Measurements from ENCODE around the gene CDADC1. TPM values are rescaled to one million over a fixed set of nuclear protein-coding genes. Genes with fewer than 3 reads are reported as not detected.
"Not testable (repeated sequence)": the region's sequence is repeated elsewhere in the genome, so short reads cannot be mapped to it uniquely, and the experiment has no call there.

Gene CDADC1
- total RNA-seq, 6 experiments from 2014 or later, result 2.2 to 10.1 (median 5.4) TPM

GRCh38 chr13:49287995-49288394 is 40.3 kb downstream of the CDADC1 start:
- DNase-seq (no peak), ATAC-seq (peak in 3 of 4 donors; percentile 52 to 61 (median 60))
- Histone ChIP-seq H3K4me3 (no peak overlapping the region), H3K9me3 (no peaks in the 10 kb centered on the region), H3K4me1 (peaks cover 0 to 20% (median 2%) of the 10 kb centered on the region in 4 donors), H3K27ac (peak overlapping the region in 1 of 3 donors; percentile 50), H3K27me3 (no peaks in the 10 kb centered on the region), H3K36me3 (no peaks in the 10 kb centered on the region)
- 77% methylated on average over 1 of the region's 1 CpG for WGBS (ENCODE audit: insufficient coverage, low coverage, low lambda C conversion rate, missing lambda C conversion rate)
- TF ChIP-seq CTCF (IDR thresholded peaks at IDR 0.05) (no peak), POLR2A (IDR thresholded peaks at IDR 0.05) (no peak)
- intact Hi-C loops (cut with DNase I), result no loop called here

GRCh38 chr13:49288458-49288857 is 40.7 kb downstream of the CDADC1 start:
- intact Hi-C loops (cut with DNase I), result no loop called here
- Histone ChIP-seq H3K27ac (peak overlapping the region in 1 of 3 donors; percentile 50), H3K36me3 (no peaks in the 10 kb centered on the region), H3K9me3 (no peaks in the 10 kb centered on the region), H3K27me3 (no peaks in the 10 kb centered on the region), H3K4me1 (peaks cover 0 to 22% (median 2%) of the 10 kb centered on the region in 4 donors), H3K4me3 (no peak overlapping the region)
- TF ChIP-seq POLR2A (IDR thresholded peaks at IDR 0.05), result no peak
- no peak for TF ChIP-seq CTCF (IDR thresholded peaks at IDR 0.05)
- ATAC-seq, result peak; percentile 33 to 63 (median 48)
- no peak for DNase-seq

GRCh38 chr13:49292742-49293486 is 45.2 kb downstream of the CDADC1 start:
- H3K27ac ChIP-seq, result peak overlapping the region in 1 of 3 donors; percentile 35
- peaks cover 0 to 19% (median 2%) of the 10 kb centered on the region in 4 donors for H3K4me1 ChIP-seq
- H3K9me3 ChIP-seq, result no peaks in the 10 kb centered on the region
- ATAC-seq (peak; percentile 64 to 78 (median 66)), DNase-seq (peak; percentile 61 to 69 (median 65))
- H3K27me3 ChIP-seq, result no peaks in the 10 kb centered on the region
- 8% methylated on average over 4 of the region's 6 CpGs for WGBS (ENCODE audit: insufficient coverage, low coverage, low lambda C conversion rate, missing lambda C conversion rate)
- TF ChIP-seq POLR2A (IDR thresholded peaks at IDR 0.05) (no peak), CTCF (IDR thresholded peaks at IDR 0.05) (no peak)
- intact Hi-C loops (cut with DNase I), result loop anchor here (10.0 kb wide), 2 partner anchors 142 to 152 kb away; partner anchors contain the start of genes CAB39L (in 1 of the 2) and SETDB2 (in 1 of the 2)
- no peaks in the 10 kb centered on the region for H3K36me3 ChIP-seq
- H3K4me3 ChIP-seq, result no peak overlapping the region

GRCh38 chr13:49294723-49295122 is 47.0 kb downstream of the CDADC1 start:
- intact Hi-C loops (cut with DNase I), result loop anchor here (10.0 kb wide), 2 partner anchors 140 to 150 kb away; partner anchors contain the start of genes CAB39L (in 1 of the 2) and SETDB2 (in 1 of the 2)
- not testable (repeated sequence) for H3K27me3 ChIP-seq, DNase-seq, ATAC-seq, H3K36me3 ChIP-seq, H3K9me3 ChIP-seq, H3K27ac ChIP-seq, H3K4me3 ChIP-seq
- H3K4me1 ChIP-seq, result peaks cover 0 to 10% (median 2%) of the 10 kb centered on the region in 4 donors
- WGBS (ENCODE audit: insufficient coverage, low coverage, low lambda C conversion rate, missing lambda C conversion rate), result 98% methylated on average over 6 of the region's 6 CpGs

- no peak for DNase-seq
- H3K36me3 ChIP-seq, result no peaks in the 10 kb centered on the region
- H3K4me3 ChIP-seq, result no peak overlapping the region
- H3K27ac ChIP-seq, result no peak overlapping the region
- no peaks in the 10 kb centered on the region for H3K27me3 ChIP-seq
- TF ChIP-seq POLR2A (IDR thresholded peaks at IDR 0.05), result no peak
- no peak for TF ChIP-seq CTCF (IDR thresholded peaks at IDR 0.05)
- no peaks in the 10 kb centered on the region for H3K9me3 ChIP-seq
- peaks cover 0 to 10% (median 2%) of the 10 kb centered on the region in 4 donors for H3K4me1 ChIP-seq
- intact Hi-C loops (cut with DNase I), result loop anchor here (10.0 kb wide), 2 partner anchors 140 to 150 kb away; partner anchors contain the start of genes CAB39L (in 1 of the 2) and SETDB2 (in 1 of the 2)
- WGBS (ENCODE audit: insufficient coverage, low coverage, low lambda C conversion rate, missing lambda C conversion rate), result 84% methylated on average over 6 of the region's 6 CpGs
- ATAC-seq, result no peak
Observed at GRCh38 chr13:49295244-49295643, 47.5 kb downstream of the CDADC1 start.

All from right lobe of liver (tissue), 6 donors.